ENCODE data around the gene ABCG5.

ABCG5 gene

DNA sequence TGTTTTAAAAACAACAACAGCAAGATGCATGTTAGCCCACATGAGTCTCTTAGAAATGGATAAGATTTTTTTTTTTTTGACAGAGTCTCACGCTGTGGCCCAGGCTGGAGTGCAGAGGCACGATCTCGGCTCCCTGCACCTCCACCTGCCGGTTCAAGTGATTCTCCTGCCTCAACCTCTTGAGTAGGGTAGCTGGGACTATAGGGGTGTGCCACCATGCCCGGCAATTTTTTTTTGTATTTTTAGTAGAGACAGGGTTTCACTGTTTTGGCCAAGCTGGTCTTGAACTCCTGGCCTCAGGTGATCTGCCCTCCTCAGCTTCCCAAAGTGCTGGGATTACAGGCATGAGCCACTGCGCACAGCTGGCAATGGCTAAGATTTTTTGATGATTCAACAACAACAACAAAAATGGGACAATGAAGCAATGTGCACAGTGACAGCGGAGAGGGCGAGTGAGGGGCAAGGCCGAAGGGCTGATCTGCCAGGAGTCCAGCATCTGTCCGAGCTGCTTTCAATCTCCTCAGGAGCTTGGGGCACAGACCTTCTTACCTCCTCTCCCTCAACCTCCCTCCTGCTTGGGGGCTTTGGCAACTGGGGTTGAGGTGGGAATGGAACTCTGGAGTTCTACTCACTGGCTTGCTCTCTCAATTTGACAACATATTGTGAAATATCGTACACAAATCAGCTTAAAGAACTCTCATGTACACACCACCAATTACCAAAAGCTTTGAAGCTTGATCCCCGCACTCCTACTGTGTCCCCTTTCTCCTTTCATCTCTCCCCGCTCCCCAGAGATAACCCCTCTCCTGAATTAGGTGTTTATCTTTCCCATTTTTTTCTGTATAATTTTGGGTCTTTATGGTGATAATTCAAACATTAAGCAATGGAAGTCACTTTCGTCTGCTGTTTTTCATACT is 3.6 kb upstream of the ABCG5 start:
- DNase-seq, result no peak

DNA sequence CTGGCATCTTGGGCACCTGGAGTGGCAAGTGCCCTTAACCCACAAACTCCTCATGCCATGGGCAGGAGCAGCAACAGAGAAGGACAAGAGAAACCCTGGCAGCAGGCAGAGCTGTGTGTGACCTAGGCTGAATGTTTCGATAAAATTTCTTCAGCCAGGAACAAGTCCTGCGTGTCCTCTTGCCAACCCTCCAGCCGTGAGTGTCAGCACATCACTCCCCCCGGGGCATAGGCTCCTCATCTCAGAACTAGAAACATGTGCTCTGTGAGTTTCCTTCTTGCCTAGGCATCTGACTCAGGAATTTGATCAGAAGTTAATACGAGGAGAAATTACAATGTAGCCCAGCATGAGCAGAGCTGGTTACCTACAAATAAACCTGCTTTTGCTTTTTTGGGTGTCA is 2.3 kb upstream of the ABCG5 start:
- DNase-seq, result no peak

- DNase-seq, result no peak
Measured at GRCh38 chr2:43839776-43840564, 1.3 kb upstream of the ABCG5 start.

DNA sequence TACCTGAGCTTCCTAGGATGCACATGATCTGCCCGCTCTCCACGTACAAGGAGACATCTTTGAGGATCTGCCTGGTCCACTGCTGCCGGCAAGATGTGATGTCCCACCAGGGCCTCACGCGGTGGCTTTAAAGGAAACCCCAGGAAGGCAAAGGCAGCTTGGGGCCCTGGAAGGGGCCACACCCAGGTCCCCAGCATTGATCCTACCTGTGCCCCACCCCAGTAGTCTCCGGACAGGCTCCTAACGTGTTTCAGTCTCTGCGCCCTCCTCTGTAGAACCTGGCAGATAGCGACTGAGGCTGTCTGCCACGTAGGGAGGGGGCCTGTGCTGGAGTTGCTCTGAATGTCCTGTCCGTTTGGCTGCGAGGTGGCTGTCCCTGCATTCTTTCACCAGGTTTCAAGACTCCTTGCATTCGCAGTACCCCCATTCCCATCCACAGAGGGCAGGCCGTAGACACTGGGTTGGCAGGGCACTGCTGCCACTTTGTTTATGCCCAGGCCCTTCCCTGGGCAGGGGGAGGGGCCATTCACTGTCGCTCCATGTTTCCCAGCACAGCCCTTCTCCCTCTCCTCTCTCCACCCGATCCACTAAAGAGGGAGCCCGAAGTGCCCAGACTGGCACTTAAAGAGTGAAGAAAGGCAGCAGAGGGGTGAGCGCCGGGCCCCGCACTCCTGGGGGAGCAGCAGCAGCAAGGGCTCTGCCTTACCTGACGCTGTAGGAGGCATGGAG is 644 bp downstream of the ABCG5 start:
- DNase-seq, result no peak

DNA sequence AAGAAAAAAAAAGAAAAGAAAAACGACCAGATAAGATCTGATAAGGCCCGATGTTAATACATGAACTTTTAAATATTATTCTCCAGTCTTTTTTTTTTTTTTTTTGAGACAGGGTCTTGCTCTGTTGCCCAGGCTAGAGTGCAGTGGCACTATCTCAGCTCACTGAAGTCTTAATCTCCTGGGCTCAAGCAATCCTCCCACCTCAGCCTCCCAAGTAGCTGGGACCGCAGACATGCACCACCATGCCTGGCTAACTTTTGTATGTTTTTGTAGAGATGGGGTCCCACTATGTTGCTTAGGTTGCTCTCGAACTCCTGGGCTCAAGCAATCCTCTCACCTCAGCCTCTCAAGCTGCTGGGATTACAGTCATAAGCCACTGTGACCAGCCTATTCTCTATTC is 1.6 kb downstream of the ABCG5 start:
- no peak for DNase-seq

GRCh38 chr2:43832457-43832856 is 6.2 kb downstream of the ABCG5 start:
- DNase-seq, result no peak

DNA sequence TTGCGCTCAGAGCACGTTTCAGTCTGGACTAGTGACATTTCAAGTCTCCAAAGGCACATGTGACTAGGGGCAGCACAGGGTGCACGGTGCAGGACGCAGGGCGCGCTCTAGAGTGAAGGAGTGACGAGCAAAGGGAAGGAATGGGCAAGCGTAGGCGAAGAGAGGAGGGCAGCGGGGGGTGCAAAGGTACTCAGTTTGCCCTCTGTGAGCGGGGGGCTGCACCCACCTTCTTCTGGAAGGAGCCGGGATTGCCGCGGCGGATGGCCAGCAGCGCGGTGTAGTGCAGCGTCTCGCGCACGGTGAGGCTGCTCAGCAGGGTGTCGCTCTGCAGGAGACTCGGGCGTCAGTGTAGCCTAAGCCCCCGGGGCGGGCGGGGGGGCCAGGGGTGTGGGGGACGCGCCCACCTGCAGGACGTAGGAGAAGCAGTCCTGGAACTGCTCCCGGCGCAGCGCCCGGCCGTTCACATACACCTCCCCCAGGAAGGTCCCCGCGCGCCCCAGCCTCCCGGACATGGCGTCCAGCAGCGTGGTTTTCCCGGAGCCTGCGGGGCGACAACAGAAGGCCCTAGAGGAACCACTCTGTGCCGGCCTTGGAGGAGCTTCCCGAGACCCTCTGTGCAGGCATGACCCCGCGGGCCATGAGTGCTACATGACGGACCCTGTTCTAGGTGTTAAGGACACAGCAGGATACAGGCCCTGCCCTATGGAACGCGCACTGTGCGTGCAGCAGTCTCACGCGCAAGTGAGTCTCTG is 6.9 kb downstream of the ABCG5 start:
- no peak for DNase-seq

GRCh38 chr2:43826305-43827250 is 12.1 kb downstream of the ABCG5 start:
- DNase-seq, result no peak

DNA sequence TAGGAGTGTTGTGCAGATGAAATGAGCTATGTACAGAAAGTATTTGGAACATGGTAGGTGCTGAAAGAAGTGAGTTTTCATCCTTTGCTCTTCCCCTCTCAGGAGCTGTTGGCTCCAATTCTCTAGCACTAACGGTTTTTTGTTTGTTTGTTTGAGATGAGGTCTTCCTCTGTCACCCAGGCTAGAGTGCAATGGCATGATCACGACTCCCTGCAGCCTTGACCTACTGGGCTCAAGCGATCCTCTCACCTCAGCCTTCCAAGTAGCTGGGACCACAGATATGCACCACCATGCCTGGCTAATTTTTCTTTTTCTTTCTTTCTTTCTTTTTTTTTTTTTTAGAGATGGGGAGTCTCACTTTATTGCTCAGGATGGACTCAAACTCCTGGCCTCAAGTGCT is 12.8 kb downstream of the ABCG5 start:
- no peak for DNase-seq

- no peak for DNase-seq
Measured at GRCh38 chr2:43824951-43825493, 13.6 kb downstream of the ABCG5 start.

DNA sequence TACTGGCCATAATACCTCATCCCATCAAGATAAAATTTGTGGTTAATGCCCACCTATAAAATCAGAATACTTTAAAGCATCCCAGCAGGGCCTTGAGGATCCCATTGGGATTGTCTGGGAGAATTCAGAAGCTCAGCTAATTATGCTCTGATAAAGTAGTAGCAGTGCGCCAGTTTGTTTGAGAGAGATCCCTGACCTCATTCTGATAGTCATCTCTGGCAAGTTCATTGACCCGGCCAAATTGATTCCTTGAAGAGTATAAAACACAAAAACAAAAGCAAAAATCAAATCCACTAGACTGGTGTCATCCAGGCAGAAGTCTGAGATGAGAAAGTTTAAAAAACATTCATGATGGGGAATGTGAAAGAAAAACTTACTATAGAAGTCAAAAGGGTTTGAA is 14.1 kb downstream of the ABCG5 start:
- DNase-seq, result no peak

DNA sequence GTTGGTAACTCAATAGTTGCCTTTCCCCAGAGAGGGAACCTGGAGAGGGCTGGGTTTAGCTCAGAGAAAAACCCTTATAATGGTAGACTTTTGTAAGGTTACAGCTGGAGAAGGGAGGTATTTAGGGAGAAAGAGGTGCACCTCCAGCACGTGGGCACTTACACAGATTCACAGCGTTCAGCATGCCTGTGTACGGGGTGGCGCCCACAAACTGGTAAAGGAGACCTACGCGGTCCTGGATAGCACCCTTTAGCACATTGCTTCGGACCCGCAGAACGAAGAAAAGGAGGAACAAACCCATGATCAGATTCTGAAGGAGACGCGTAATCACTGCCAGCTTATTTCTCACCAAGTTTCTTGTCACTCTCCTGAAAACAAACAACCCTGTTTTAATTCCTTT is 14.9 kb downstream of the ABCG5 start:
- no peak for DNase-seq

DNA sequence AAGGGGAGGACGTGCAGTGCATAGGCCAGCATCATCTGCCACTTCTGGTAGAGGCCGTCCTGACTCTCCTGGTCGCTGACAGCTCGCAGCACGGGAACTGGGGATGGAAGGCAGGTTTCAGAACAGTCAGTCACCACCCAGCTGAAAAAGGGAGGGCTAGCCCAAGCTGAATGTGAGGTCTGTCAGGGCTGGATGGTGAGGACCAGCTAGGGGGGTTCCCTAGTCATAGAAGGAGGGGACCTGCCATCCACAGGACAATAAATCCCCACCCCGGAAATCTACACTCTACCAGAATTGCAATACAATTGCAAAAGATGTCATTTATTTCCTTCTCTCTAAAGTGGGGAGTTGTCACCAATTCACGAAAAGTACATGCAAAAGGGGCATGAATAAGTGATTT is 15.8 kb downstream of the ABCG5 start:
- no peak for DNase-seq

GRCh38 chr2:43819491-43820163 is 19.0 kb downstream of the ABCG5 start:
- DNase-seq, result no peak

GRCh38 chr2:43818761-43819160 is 19.9 kb downstream of the ABCG5 start:
- no peak for DNase-seq

DNA sequence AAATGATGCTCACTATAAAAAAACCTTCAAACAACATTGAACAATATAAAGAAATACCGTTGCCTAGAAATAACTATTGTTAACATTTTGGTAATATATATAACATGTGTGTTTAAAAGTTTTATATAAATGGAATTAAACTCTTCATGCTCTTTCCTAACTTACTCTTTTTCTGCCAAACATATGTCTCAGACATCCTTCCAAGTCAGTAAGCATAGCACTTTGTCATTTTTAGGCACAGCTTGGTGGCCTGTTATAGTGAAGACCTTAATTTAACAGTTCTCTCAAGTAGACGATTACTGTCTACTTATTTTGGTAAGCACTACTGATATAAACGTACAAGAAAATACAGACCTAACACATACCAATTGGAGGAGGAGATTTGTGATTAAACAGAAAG is 23.9 kb downstream of the ABCG5 start:
- no peak for DNase-seq

DNA sequence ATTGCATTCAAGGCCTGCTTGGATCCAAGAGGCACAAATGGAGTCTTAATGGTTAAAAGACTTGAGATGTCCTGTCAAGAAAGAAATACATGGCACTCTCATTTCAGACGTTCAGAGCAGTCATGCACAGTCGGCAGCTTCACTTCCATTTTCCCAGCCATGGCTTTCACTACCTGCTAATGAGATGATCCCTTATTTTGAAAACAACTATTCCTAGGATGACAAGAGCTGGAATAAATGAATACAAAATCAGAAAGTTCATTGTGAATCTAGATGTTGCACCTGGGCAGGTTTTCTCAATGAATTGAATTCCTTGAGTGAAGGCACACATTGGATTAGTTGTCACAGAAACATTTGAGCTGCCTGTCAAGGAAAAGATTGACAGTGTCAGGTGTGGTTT is 25.7 kb downstream of the ABCG5 start:
- no peak for DNase-seq

DNA sequence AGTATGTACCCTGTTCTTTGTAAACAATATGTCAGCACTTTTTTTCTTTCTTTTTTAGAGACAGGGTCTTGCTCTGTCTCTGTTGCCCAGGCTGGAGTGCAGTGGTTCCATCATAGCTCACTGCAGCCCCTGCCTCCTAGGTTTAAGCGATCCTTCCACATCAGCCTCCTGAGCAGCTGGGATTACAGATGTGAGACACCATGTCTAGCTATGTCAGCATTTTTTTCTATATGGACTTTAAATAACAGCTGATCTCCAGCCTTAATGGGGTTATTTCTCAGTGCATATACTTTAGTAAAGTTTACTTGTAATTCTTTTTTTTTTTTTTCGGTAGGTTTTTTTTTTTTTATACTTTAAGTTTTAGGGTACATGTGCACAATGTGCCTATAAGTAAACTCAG is 26.6 kb downstream of the ABCG5 start:
- DNase-seq, result no peak

- DNase-seq, result no peak
Measured at GRCh38 chr2:43810888-43811287, 27.8 kb downstream of the ABCG5 start.

DNA sequence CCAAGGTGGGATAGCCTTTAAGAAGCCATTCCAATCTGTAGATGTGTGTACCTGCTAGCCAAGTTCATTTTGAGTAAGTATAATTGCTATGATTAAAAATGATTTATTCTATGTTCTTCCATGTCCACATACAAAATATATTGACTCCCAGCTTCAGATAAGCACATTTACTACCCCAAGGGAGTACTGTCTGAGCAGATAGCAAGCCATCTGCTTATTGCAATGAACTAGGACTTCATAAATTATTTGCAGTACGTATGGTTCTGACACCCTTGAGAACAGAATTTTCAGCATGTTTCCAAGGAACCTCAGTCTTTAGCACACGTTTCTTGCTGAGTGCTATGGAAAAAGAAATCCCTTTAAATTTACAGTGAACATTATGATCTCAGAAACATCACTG is 28.2 kb downstream of the ABCG5 start:
- no peak for DNase-seq

- no peak for DNase-seq
Measured at GRCh38 chr2:43806719-43807031, 32.0 kb downstream of the ABCG5 start.

Measured in NCI-H774 (cell line).